HepG2 (cell line): ENCODE measurements around the gene CALML6. TPM values are rescaled to one million over a fixed set of nuclear protein-coding genes. Genes with fewer than 3 reads are reported as not detected.

Experiments used
- AGO2 ChIP-seq: fragments of 200-400 bp; formaldehyde crosslinking; optimal IDR thresholded peaks from 2 replicates; pipeline ENCODE3; 2017; ENCODE audit warnings: mild to moderate bottlenecking, low read depth, low read length, moderate library complexity
- DPF2 ChIP-seq: sonication (generic); formaldehyde crosslinking; IDR thresholded peaks from 2 replicates; pipeline ENCODE4 v1.4.0; 2020; ENCODE audit warnings: mild to moderate bottlenecking, low read depth, missing genetic modification reagents, borderline replicate concordance
- FOXC1 ChIP-seq: sonication (generic); formaldehyde crosslinking; IDR thresholded peaks from 2 replicates; pipeline ENCODE4 v1.8.0; 2022; ENCODE audit warnings: mild to moderate bottlenecking, missing genetic modification reagents, borderline replicate concordance
- FOXK1 ChIP-seq: sonication (generic); formaldehyde crosslinking; IDR thresholded peaks from 2 replicates; pipeline ENCODE4 v1.4.0; 2020; ENCODE audit warnings: low read depth, missing genetic modification reagents, borderline replicate concordance
- HDAC6 ChIP-seq: fragments of 200-600 bp; sonication (generic); IDR thresholded peaks from 2 replicates; pipeline ENCODE4 v1.7.0; 2017; ENCODE audit warnings: mild to moderate bottlenecking, antibody characterized with exemption, low read length, low read depth
- NR0B2 ChIP-seq: sonication (generic); formaldehyde crosslinking; IDR thresholded peaks from 2 replicates; pipeline ENCODE4 v1.4.0; 2020; ENCODE audit warnings: mild to moderate bottlenecking, missing genetic modification reagents
- PHF8 ChIP-seq: sonication (generic); formaldehyde crosslinking; IDR thresholded peaks from 2 replicates; pipeline ENCODE4 v1.5.0; 2020; ENCODE audit warnings: missing genetic modification reagents
- RBM39 ChIP-seq: fragments of 200-400 bp; formaldehyde crosslinking; IDR thresholded peaks from one replicate; pipeline ENCODE4 v1.6.1; 2018; ENCODE audit warnings: antibody characterized with exemption, mild to moderate bottlenecking, low read depth, low read length; ENCODE audit not compliant: poor library complexity, severe bottlenecking
- REL ChIP-seq: sonication (generic); formaldehyde crosslinking; conservative IDR thresholded peaks from 2 replicates; pipeline ENCODE4 v1.8.0; 2022; ENCODE audit warnings: mild to moderate bottlenecking, missing genetic modification reagents, moderate library complexity
- RELA ChIP-seq: sonication (generic); formaldehyde crosslinking; IDR thresholded peaks from 2 replicates; pipeline ENCODE4 v1.4.0; 2020; ENCODE audit warnings: missing genetic modification reagents
- SP5 ChIP-seq: IDR thresholded peaks from 2 replicates; pipeline ENCODE4 v1.6.1; 2016; ENCODE audit warnings: low read depth, borderline replicate concordance
- ZBTB7A ChIP-seq: sonication (generic); formaldehyde crosslinking; IDR thresholded peaks from 2 replicates; pipeline ENCODE4 v1.8.0; 2022; ENCODE audit warnings: mild to moderate bottlenecking, missing genetic modification reagents
- ZGPAT ChIP-seq: IDR thresholded peaks from 2 replicates; pipeline ENCODE4 v1.6.1; 2016; ENCODE audit warnings: mild to moderate bottlenecking
- ZNF281 ChIP-seq: sonication (generic); formaldehyde crosslinking; IDR thresholded peaks from 2 replicates; pipeline ENCODE4 v1.4.0; 2020; ENCODE audit warnings: missing genetic modification reagents, borderline replicate concordance
- ZNF333 ChIP-seq: sonication (generic); formaldehyde crosslinking; IDR thresholded peaks from 2 replicates; pipeline ENCODE4 v1.4.0; 2020; ENCODE audit warnings: mild to moderate bottlenecking, missing genetic modification reagents, borderline replicate concordance
- ZNF607 ChIP-seq: sonication (generic); formaldehyde crosslinking; IDR thresholded peaks from 2 replicates; pipeline ENCODE4 v1.5.1; 2020; ENCODE audit warnings: missing genetic modification reagents, mild to moderate bottlenecking, borderline replicate concordance
- ZNF7 ChIP-seq: IDR thresholded peaks from 2 replicates; pipeline ENCODE4 v1.6.1; 2016; ENCODE audit warnings: missing biosample characterization, missing genetic modification reagents
- ZNF770 ChIP-seq: sonication (generic); formaldehyde crosslinking; IDR thresholded peaks from 2 replicates; pipeline ENCODE4 v1.5.0; 2020; ENCODE audit warnings: mild to moderate bottlenecking, missing genetic modification reagents
- polyA plus RNA-seq, 8 experiments: library from polyadenylated mRNA; depleted of rRNA in 3 of 8; stranded (reverse) in 7 of 8; unstranded in 1 of 8; fragments of >200 nt; fragmentation: Illumina TruSeq in 4 of 8; extraction: Trizol in 4 of 8; gene quantifications; 2 replicates each; pipeline versions ENCODE4 v1.2.1 to v1.2.3, GENCODE V29; 2011 to 2016; ENCODE audit warnings: low read depth in 4 of 8, missing spikeins in 1 of 8, mixed read lengths in 1 of 8; ENCODE audit not compliant: insufficient read depth in 1 of 8
- total RNA-seq, 5 experiments: library from RNA; depleted of rRNA; stranded (reverse); fragments of >200 nt; fragmentation: Illumina TruSeq; extraction: Trizol; gene quantifications; 2 replicates each; pipeline ENCODE4 v1.2.3, GENCODE V29; 2016; ENCODE audit warnings: low read depth in 1 of 5
- TF ChIP-seq, protein P1 (sequence below): IDR thresholded peaks from 2 replicates; pipeline ENCODE4 v1.6.1; 2016

The CALML6 gene
- total and polyA plus RNA-seq, 2 of the 13 experiments (the other 11 are each of a cell fraction or from before 2014, with no cell fraction given), result 0.11 to 0.12 TPM

- TF ChIP-seq DPF2 (no peak), FOXK1 (CRISPR knock-in tag) (no peak), ZNF607 (CRISPR knock-in tag) (peak; percentile 45; the same call in 1 of the 2 replicates), RBM39 (peak; percentile 37), ZBTB7A (CRISPR knock-in tag) (peak; percentile 79; the same call in 1 of the 2 replicates), ZNF770 (CRISPR knock-in tag) (peak; percentile 36; the same call in 1 of the 2 replicates), SP5 (CRISPR knock-in tag) (peak; percentile 33; the same call in 1 of the 2 replicates), ZNF281 (CRISPR knock-in tag) (peak; percentile 28), ZNF7 (CRISPR knock-in tag) (no peak), REL (no peak), ZGPAT (CRISPR knock-in tag) (0 out of 2 replicates have a peak, but pooled peaks have one; percentile 11), RELA (no peak), NR0B2 (CRISPR knock-in tag) (peak; percentile 60; the same call in 1 of the 2 replicates), AGO2 (no peak), PHF8 (CRISPR knock-in tag) (0 out of 2 replicates have a peak, but pooled peaks have one; percentile 6), HDAC6 (no peak), FOXC1 (peak; percentile 48; the same call in 1 of the 2 replicates), ZNF333 (CRISPR knock-in tag) (no peak; the same call in 1 of the 2 replicates)
- TF ChIP-seq, protein P1, sequence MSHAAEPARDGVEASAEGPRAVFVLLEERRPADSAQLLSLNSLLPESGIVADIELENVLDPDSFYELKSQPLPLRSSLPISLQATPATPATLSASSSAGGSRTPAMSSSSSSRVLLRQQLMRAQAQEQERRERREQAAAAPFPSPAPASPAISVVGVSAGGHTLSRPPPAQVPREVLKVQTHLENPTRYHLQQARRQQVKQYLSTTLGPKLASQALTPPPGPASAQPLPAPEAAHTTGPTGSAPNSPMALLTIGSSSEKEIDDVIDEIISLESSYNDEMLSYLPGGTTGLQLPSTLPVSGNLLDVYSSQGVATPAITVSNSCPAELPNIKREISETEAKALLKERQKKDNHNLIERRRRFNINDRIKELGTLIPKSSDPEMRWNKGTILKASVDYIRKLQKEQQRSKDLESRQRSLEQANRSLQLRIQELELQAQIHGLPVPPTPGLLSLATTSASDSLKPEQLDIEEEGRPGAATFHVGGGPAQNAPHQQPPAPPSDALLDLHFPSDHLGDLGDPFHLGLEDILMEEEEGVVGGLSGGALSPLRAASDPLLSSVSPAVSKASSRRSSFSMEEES (CRISPR knock-in tag), result no peak
Measured at GRCh38 chr1:1918901-1919303, 3.8 kb downstream of the CALML6 start, which contains the start of gene TMEM52 (continued).
